Natural killer cell (primary cell): ENCODE measurements around the gene LTF. TPM values are rescaled to one million over a fixed set of nuclear protein-coding genes. Genes with fewer than 3 reads are reported as not detected.
"Not testable (repeated sequence)": the region's sequence is repeated elsewhere in the genome, so short reads cannot be mapped to it uniquely, and the experiment has no call there.

Source experiments
- ATAC-seq, 3 donors: fragments of 150-1000 bp in 2 of 3; fragments of 200-7000 bp in 1 of 3; cut with Tn5 transposase; 1 replicate in 1 of 3; 2 replicates in 2 of 3; pipeline ENCODE4 v1.10.0; 2021; ENCODE audit warnings: mild to moderate bottlenecking in 2 of 3, moderate library complexity in 2 of 3
- DNase-seq, 2 donors: peaks; one replicate each; pipeline versions ENCODE4 v3.0.0 to v3.0.0-alpha.2; 2013 to 2021; ENCODE audit warnings: mixed read lengths in 1 of 2
- H3K27ac ChIP-seq: one replicate; pipeline ENCODE4 v1.5.1; 2013; ENCODE audit warnings: mild to moderate bottlenecking, low read length
- H3K27me3 ChIP-seq: one replicate; pipeline ENCODE4 v1.6.1; 2013; ENCODE audit warnings: low read length; ENCODE audit not compliant: control insufficient read depth, insufficient read depth
- H3K36me3 ChIP-seq: one replicate; pipeline ENCODE4 v1.6.1; 2013; ENCODE audit warnings: low read length; ENCODE audit not compliant: control insufficient read depth, insufficient read depth
- H3K4me1 ChIP-seq: one replicate; pipeline ENCODE4 v1.6.1; 2013; ENCODE audit warnings: low read length; ENCODE audit not compliant: control insufficient read depth, insufficient read depth
- H3K4me3 ChIP-seq: one replicate; pipeline ENCODE4 v1.5.1; 2013; ENCODE audit warnings: low read length
- H3K9me3 ChIP-seq: one replicate; pipeline ENCODE4 v1.6.1; 2013; ENCODE audit warnings: low read length; ENCODE audit not compliant: control insufficient read depth, insufficient read depth
- H3K27ac Mint-ChIP-seq, 2 donors: one replicate each; pipeline ENCODE4 v1.8.0; 2022; ENCODE audit warnings: mild to moderate bottlenecking in 2 of 2, mixed read lengths in 2 of 2, moderate library complexity in 1 of 2
- H3K27me3 Mint-ChIP-seq, 2 donors: one replicate each; pipeline ENCODE4 v1.8.0; 2022; ENCODE audit warnings: low read depth in 2 of 2, mixed read lengths in 2 of 2
- H3K36me3 Mint-ChIP-seq: one replicate; pipeline ENCODE4 v1.8.0; 2022; ENCODE audit warnings: mixed read lengths
- H3K4me1 Mint-ChIP-seq, 2 donors: one replicate each; pipeline ENCODE4 v1.8.0; 2022; ENCODE audit warnings: mixed read lengths in 2 of 2
- H3K4me3 Mint-ChIP-seq: one replicate; pipeline ENCODE4 v1.8.0; 2022; ENCODE audit warnings: mild to moderate bottlenecking, moderate library complexity, mixed read lengths
- H3K9me3 Mint-ChIP-seq, 2 donors: one replicate each; pipeline ENCODE4 v1.8.0; 2022; ENCODE audit warnings: mixed read lengths in 2 of 2
- WGBS: methylation state at CpG from one replicate; pipeline ENCODE4 v1.1.7; 2013; ENCODE audit warnings: missing lambda C conversion rate; ENCODE audit not compliant: insufficient coverage; 5-methylcytosine and 5-hydroxymethylcytosine counted together
- intact Hi-C: fragments of 100-400 bp; cut with micrococcal nuclease; formaldehyde crosslinking; loops from one replicate; pipeline ENCODE4 v1.14.2; 2022
- total RNA-seq, 4 donors: library from RNA; stranded (reverse); fragments of 120-200 nt in 1 of 4; gene quantifications; one replicate each; pipeline versions ENCODE4 v1.2.3 to v1.2.4, GENCODE V29; 2013 to 2022
- TF ChIP-seq, protein P1 (sequence below): fragments of 200-600 bp; IDR thresholded peaks from one replicate; pipeline ENCODE4 v1.8.0; 2022; ENCODE audit warnings: antibody characterized with exemption

LTF gene
- total RNA-seq, 3 donors from 2014 or later (not counting 1 experiment from before 2014, with no cell fraction given): 1.0 to 1.1 TPM; not detected in 1

DNA sequence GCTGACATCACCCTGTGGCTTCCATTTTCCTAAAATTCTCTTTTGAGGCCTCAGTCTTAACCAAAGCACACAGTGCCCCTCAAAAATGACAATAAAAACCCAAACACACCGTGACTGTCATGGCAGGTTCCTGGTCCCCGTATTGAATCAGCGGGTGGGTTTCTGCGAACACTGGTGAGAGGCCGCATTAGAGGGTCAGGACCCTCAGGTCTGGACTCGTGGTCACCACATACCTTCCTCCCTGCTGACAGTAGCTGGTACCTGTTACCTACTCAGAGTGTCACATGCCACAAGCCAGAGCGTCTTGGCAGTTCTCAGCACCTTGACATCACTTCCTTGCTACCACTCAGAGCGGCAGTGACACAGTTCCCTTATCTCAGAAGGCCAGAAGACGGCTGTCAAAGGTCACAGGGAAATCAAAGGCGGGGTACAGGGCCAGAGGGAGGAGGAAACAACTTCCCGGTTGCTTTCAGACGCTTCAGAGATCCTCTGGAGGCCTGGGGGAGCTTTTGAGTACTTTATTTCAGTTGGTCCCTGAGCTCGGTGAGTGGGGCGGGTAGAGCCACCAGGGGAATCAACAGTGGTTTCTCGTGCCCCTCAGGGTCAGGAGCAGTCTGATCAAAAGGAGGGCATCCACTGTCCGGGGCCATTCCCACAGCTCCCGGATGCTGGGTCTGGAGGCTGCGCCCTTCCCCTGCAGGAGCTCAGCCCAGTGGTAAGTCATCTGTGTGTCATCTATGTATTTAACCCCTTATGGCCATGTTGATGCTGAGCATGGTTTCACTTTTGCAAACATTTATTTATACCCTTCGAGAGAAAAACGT, 57.7 kb downstream of the LTF start, which contains the start of the genes CCR5AS and CCRL2:
TSS of gene CCR5AS (minus strand) at position 279 of the 824 bp plus-strand sequence.
TSS of gene CCRL2 (plus strand) at position 472 of the 824 bp plus-strand sequence. CDS start 821 bp downstream, outside the sequence.
- ATAC-seq (peak; percentile 82 to 84 (median 83)), DNase-seq (peak; percentile 36 to 74)
- H3K27me3 ChIP-seq: no peaks in the 10 kb centered on the region
- no peaks in the 10 kb centered on the region for H3K36me3 Mint-ChIP-seq
- H3K27ac ChIP-seq: peak within 1 kb of the TSS; percentile 54
- H3K9me3 Mint-ChIP-seq: no peaks in the 10 kb centered on the region
- peak within 1 kb of the TSS; percentile 83 for H3K4me3 Mint-ChIP-seq
- peaks cover 34% of the 10 kb centered on the region for H3K4me1 ChIP-seq
- no peaks in the 10 kb centered on the region for H3K27me3 Mint-ChIP-seq
- peaks cover 9 to 30% of the 10 kb centered on the region in 2 donors for H3K4me1 Mint-ChIP-seq
- no peaks in the 10 kb centered on the region for H3K9me3 ChIP-seq
- no peaks in the 10 kb centered on the region for H3K36me3 ChIP-seq
- TF ChIP-seq, protein P1, sequence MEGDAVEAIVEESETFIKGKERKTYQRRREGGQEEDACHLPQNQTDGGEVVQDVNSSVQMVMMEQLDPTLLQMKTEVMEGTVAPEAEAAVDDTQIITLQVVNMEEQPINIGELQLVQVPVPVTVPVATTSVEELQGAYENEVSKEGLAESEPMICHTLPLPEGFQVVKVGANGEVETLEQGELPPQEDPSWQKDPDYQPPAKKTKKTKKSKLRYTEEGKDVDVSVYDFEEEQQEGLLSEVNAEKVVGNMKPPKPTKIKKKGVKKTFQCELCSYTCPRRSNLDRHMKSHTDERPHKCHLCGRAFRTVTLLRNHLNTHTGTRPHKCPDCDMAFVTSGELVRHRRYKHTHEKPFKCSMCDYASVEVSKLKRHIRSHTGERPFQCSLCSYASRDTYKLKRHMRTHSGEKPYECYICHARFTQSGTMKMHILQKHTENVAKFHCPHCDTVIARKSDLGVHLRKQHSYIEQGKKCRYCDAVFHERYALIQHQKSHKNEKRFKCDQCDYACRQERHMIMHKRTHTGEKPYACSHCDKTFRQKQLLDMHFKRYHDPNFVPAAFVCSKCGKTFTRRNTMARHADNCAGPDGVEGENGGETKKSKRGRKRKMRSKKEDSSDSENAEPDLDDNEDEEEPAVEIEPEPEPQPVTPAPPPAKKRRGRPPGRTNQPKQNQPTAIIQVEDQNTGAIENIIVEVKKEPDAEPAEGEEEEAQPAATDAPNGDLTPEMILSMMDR: no peak
- 26% methylated on average over 20 of the region's 20 CpGs for WGBS
- H3K4me3 ChIP-seq: peak within 1 kb of the TSS; percentile 40
- intact Hi-C loops: no loop called here
- peak within 1 kb of the TSS; percentile 87 to 92 for H3K27ac Mint-ChIP-seq

DNA sequence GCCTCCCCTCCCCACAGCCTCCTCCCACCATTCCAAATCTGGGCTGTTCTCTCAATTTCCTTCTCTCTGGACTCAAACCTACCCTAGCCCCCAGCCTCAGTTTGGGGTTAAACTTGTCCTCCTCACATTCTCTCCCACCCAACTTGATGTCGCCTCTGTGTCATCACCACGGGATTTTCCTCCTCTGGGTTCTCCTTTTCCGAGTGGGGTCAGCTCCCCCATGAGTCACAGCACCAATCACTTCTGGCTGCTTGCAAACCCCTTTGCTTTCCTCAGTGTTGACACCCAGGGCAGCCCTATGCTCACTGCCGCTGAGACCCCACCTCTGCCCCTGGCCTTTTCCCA, 58.3 kb downstream of the LTF start:
- no peaks in the 10 kb centered on the region for H3K36me3 Mint-ChIP-seq
- intact Hi-C loops: no loop called here
- no peaks in the 10 kb centered on the region for H3K9me3 Mint-ChIP-seq
- peak overlapping the region; percentile 35 for H3K4me3 Mint-ChIP-seq
- H3K27me3 Mint-ChIP-seq: no peaks in the 10 kb centered on the region
- Histone ChIP-seq H3K9me3 (no peaks in the 10 kb centered on the region), H3K36me3 (no peaks in the 10 kb centered on the region), H3K4me3 (no peak overlapping the region), H3K27ac (peak overlapping the region; percentile 54), H3K27me3 (no peaks in the 10 kb centered on the region), H3K4me1 (peaks cover 34% of the 10 kb centered on the region)
- H3K27ac Mint-ChIP-seq: peak overlapping the region; percentile 87 to 92
- TF ChIP-seq, protein P1: no peak
- 93% methylated on average over 4 of the region's 4 CpGs for WGBS
- peak in 1 of 2 donors; percentile 20 for DNase-seq
- peak in 2 of 3 donors; percentile 4 to 45 for ATAC-seq
- peaks cover 9 to 30% of the 10 kb centered on the region in 2 donors for H3K4me1 Mint-ChIP-seq

DNA sequence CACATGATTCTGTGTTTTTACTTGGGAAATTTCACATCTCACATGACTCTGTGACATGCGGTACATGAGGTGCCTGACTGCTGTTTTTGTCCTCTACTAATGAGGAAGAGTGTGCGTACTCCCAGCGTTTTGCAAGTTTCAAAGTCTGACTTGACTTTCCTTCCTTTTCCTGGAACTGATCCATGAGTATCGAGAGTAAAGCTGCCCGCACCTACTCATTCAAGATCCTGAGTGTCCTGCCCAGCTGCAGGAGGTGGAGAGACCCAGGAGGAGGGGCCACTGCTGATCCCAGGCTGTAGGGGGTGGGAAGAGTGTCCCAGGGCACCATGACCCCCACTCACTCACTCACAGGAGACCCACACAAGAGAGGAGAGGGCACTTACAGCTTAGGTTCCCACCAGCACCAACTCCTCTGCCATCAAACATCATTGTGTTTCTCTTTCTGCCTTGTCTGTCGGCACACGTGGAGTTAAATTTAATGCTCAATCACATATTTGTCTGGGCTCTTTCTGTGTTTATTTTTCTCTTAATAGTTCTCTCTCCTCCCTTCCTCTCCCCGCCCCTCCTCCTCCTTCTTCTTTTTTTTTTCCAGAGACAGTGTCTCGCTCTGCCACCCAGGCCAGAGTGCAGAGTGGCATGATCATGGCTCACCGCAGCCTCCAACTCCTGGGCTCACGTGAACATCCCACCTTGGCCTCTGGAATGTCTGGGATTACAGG, 59.2 kb downstream of the LTF start:
- ATAC-seq: no peak
- Histone ChIP-seq H3K4me3 (no peak overlapping the region), H3K36me3 (no peaks in the 10 kb centered on the region), H3K9me3 (no peaks in the 10 kb centered on the region), H3K4me1 (peaks cover 34% of the 10 kb centered on the region), H3K27ac (no peak overlapping the region), H3K27me3 (no peaks in the 10 kb centered on the region)
- H3K4me1 Mint-ChIP-seq: peaks cover 9 to 30% of the 10 kb centered on the region in 2 donors
- H3K9me3 Mint-ChIP-seq: no peaks in the 10 kb centered on the region
- peak overlapping the region; percentile 87 to 92 for H3K27ac Mint-ChIP-seq
- no peaks in the 10 kb centered on the region for H3K36me3 Mint-ChIP-seq
- H3K27me3 Mint-ChIP-seq: no peaks in the 10 kb centered on the region
- 91% methylated on average over 11 of the region's 11 CpGs for WGBS
- peak overlapping the region; percentile 37 for H3K4me3 Mint-ChIP-seq
- no peak for DNase-seq
- TF ChIP-seq, protein P1: no peak
- intact Hi-C loops: no loop called here

DNA sequence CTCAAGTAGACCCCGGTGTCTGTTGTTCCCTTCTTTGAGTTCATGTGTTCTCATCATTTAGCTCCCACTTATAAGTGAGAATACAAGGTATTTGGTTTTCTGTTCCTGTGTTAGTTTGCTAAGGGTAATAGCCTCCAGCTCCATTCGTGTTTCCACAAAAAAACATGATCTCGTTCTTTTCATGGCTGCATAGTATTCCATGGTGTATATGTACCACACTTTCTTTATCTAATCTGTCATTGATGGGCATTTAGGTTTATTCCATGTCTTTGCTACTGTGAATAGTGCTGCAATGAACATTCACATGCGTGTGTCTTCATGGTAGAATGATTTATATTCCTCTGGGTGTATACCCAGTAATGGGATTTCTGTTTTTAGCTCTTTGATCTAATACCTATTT, 61.8 kb downstream of the LTF start:
- H3K4me3 Mint-ChIP-seq, H3K27ac Mint-ChIP-seq, H3K4me3 ChIP-seq, H3K9me3 ChIP-seq, DNase-seq, H3K9me3 Mint-ChIP-seq, H3K27me3 Mint-ChIP-seq, H3K27ac ChIP-seq, H3K36me3 ChIP-seq, intact Hi-C loops, H3K36me3 Mint-ChIP-seq, ATAC-seq, H3K27me3 ChIP-seq: not testable (repeated sequence)
- H3K4me1 Mint-ChIP-seq: peaks cover 9 to 18% of the 10 kb centered on the region in 2 donors
- 100% methylated on average over 4 of the region's 4 CpGs for WGBS
- H3K4me1 ChIP-seq: peaks cover 17% of the 10 kb centered on the region
